ENCODE results near the gene TP53BP2. TPM values are rescaled to one million over a fixed set of nuclear protein-coding genes. Genes with fewer than 3 reads are reported as not detected.
A peak's percentile ranks its signal among the peaks of the same experiment; 100 is the strongest.

The TP53BP2 gene
- total RNA-seq, 2 experiments from 2014 or later: 31.4 to 35.2 TPM

DNA sequence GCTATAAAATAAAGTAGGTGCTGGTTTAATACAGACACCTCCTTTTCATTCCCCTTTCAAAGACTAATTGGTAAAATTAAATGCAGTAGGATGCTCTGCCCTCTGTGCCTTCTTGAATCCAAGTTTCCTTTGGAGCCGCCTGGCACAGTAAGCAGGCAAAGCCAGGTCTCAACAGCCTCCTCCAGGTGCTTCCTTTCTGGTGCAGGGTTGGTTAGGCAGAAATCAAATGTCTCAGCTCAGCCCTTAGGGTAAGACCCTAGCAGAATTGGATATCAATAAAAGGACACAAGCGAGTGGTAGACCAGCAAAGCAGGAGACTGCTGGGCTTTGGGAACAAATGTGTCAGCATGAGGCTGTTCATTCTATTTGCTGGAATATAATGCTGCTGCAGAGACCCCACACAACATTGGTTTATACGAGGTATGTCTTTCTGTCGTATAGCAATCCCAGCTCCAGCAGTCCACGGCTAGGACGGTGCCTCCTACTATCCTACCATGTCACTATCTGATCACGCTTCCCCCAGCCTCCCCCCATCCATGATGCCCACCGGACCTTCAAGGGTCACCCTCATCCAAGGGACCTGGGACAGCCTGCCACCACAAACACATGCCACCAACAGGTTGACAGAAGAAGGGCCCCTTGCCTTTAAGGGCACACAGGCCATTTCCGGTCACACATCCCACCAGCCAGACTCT, 75.0 kb downstream of the TP53BP2 start:
- DNase-seq: no peak

DNA sequence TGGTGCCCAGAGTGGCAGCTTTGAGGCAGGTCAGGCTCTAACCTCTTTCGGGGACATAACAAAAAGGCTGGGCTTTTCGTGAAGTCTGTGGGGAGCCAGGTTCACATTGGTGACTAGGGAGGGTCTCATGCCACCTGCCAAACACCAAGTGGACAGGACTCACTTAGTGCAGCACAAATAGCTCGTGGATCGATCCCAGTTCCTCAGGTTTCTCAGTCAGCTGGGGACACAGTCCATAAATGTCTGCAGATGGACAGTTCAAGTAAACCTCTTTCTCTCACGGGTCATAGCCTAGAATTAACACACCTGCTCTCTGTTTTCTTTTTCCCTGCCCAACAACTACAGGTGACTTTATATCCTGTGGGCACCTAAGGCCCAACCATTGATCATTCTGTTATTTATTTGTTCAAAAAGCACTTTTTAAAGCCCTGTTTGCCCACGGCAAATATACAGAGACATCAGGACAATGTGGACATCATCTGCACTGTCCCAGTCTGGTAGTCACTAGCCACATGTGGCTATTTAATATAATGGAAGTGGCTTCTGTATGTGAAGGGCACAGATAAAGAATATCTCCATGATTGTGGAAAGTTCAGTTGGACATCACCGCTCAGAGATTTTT, 79.9 kb downstream of the TP53BP2 start:
- POLR2A ChIA-PET: no interaction called here
- no peak overlapping the region for H3K27ac Mint-ChIP-seq

More for the DNA sequence above, 75.0 kb downstream of the TP53BP2 start:
- peaks cover 72% of the 10 kb centered on the region for H3K36me3 Mint-ChIP-seq (ENCODE audit: low read depth)
- no peak overlapping the region for H3K27ac Mint-ChIP-seq
- no peak for ATAC-seq
- ChIA-PET CTCF (interaction anchor here (1.2 kb wide), 1 partner anchor 10 kb away, joined by 4 read pairs; no protein-coding TSS in a partner anchor), POLR2A (no interaction called here)
- no peaks in the 10 kb centered on the region for H3K9me3 Mint-ChIP-seq (ENCODE audit: insufficient read depth)
- H3K27me3 Mint-ChIP-seq (ENCODE audit: low read depth): no peaks in the 10 kb centered on the region
- no peak overlapping the region for H3K4me3 Mint-ChIP-seq
- peaks cover 10% of the 10 kb centered on the region for H3K4me1 Mint-ChIP-seq (ENCODE audit: low read depth)

GRCh38 chr1:223765036-223765718, 80.6 kb downstream of the TP53BP2 start:
- no peak overlapping the region for H3K4me3 Mint-ChIP-seq
- ChIA-PET CTCF (no interaction called here), POLR2A (no interaction called here)
- H3K9me3 Mint-ChIP-seq (ENCODE audit: insufficient read depth): no peaks in the 10 kb centered on the region
- ATAC-seq (peak; percentile 35), DNase-seq (no peak)
- peaks cover 70% of the 10 kb centered on the region for H3K36me3 Mint-ChIP-seq (ENCODE audit: low read depth)
- H3K27ac Mint-ChIP-seq: no peak overlapping the region
- H3K27me3 Mint-ChIP-seq (ENCODE audit: low read depth): no peaks in the 10 kb centered on the region
- H3K4me1 Mint-ChIP-seq (ENCODE audit: low read depth): no peaks in the 10 kb centered on the region

More for the DNA sequence above, 79.9 kb downstream of the TP53BP2 start:
- H3K4me3 Mint-ChIP-seq: no peak overlapping the region
- H3K36me3 Mint-ChIP-seq (ENCODE audit: low read depth): peaks cover 72% of the 10 kb centered on the region
- no peak for DNase-seq
- CTCF ChIA-PET: no interaction called here
- no peaks in the 10 kb centered on the region for H3K9me3 Mint-ChIP-seq (ENCODE audit: insufficient read depth)
- no peaks in the 10 kb centered on the region for H3K4me1 Mint-ChIP-seq (ENCODE audit: low read depth)
- no peaks in the 10 kb centered on the region for H3K27me3 Mint-ChIP-seq (ENCODE audit: low read depth)
- ATAC-seq: no peak

DNA sequence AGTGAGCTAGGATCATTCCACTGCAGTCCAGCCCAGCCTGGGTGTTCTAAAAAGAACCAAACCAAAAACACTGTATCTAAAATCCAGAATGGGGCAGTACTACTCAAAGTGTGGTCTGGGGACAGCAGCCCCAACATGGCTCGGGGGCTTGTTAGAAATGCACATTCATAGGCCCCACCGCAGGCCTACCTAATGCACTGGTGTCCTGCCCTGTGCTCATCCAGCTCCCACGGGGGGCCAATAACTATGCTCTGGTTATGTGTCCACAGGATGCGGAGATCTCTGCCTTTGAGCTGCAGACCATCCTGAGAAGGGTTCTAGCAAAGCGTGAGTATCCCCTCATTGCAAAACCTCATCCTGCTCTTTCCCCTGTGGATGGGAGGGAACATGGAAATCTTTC, 81.9 kb downstream of the TP53BP2 start:
- DNase-seq (no peak), ATAC-seq (no peak)
- ChIA-PET POLR2A (no interaction called here), CTCF (interaction anchor here (0.8 to 2.3 kb wide), 2 partner anchors 14 to 15 kb away, joined by 4 to 12 read pairs; no protein-coding TSS in a partner anchor)
- Mint-ChIP-seq H3K27me3 (ENCODE audit: low read depth) (no peaks in the 10 kb centered on the region), H3K36me3 (ENCODE audit: low read depth) (peaks cover 71% of the 10 kb centered on the region), H3K9me3 (ENCODE audit: insufficient read depth) (no peaks in the 10 kb centered on the region), H3K4me1 (ENCODE audit: low read depth) (no peaks in the 10 kb centered on the region), H3K4me3 (no peak overlapping the region), H3K27ac (no peak overlapping the region)

DNA sequence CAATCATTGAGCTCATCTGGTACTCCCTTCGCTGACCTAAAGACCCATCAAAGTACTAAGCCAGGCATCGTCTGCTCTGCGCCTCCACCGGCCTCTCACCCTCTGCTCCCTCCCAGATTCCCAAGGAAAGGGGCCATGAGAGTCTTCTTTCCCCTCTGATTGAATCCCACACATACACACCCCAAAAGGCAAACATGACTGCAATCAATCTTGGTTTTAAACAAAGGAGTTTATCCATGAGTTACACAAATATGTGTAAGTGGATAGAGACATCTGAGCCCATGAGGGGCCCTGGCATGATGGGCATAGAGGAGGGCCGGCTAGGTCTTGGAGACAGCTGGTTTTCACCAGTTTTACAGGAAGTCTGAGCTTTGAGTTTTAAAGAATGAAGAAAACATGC, 82.5 kb downstream of the TP53BP2 start:
- POLR2A ChIA-PET: interaction anchor here (0.8 kb wide), 1 partner anchor 385 kb away, joined by 3 read pairs; no protein-coding TSS in a partner anchor
- CTCF ChIA-PET: interaction anchor here (0.5 to 2.3 kb wide), 2 partner anchors 14 to 638 kb away, joined by 3 to 12 read pairs; no protein-coding TSS in a partner anchor
- no peaks in the 10 kb centered on the region for H3K4me1 Mint-ChIP-seq (ENCODE audit: low read depth)
- H3K36me3 Mint-ChIP-seq (ENCODE audit: low read depth): peaks cover 72% of the 10 kb centered on the region
- H3K4me3 Mint-ChIP-seq: no peak overlapping the region
- H3K9me3 Mint-ChIP-seq (ENCODE audit: insufficient read depth): no peaks in the 10 kb centered on the region
- H3K27me3 Mint-ChIP-seq (ENCODE audit: low read depth): no peaks in the 10 kb centered on the region
- DNase-seq (no peak), ATAC-seq (no peak)
- no peak overlapping the region for H3K27ac Mint-ChIP-seq

GRCh38 chr1:223761411-223761810, 84.3 kb downstream of the TP53BP2 start:
- POLR2A ChIA-PET: interaction anchor here (0.9 kb wide), 1 partner anchor 11 kb away, joined by 3 read pairs; no protein-coding TSS in a partner anchor
- Mint-ChIP-seq H3K4me3 (no peak overlapping the region), H3K36me3 (ENCODE audit: low read depth) (peaks cover 73% of the 10 kb centered on the region), H3K4me1 (ENCODE audit: low read depth) (no peaks in the 10 kb centered on the region), H3K9me3 (ENCODE audit: insufficient read depth) (no peaks in the 10 kb centered on the region), H3K27me3 (ENCODE audit: low read depth) (no peaks in the 10 kb centered on the region), H3K27ac (no peak overlapping the region)
- no peak for DNase-seq
- CTCF ChIA-PET: interaction anchor here (1.0 to 2.5 kb wide), 4 partner anchors 8 to 63 kb away, joined by 3 to 13 read pairs (median 8); no protein-coding TSS in a partner anchor
- no peak for ATAC-seq

GRCh38 chr1:223760833-223761232, 84.9 kb downstream of the TP53BP2 start:
- H3K4me1 Mint-ChIP-seq (ENCODE audit: low read depth): no peaks in the 10 kb centered on the region
- H3K4me3 Mint-ChIP-seq: no peak overlapping the region
- no peak for ATAC-seq
- ChIA-PET CTCF (interaction anchor here (1.2 to 2.5 kb wide), 3 partner anchors 9 to 42 kb away, joined by 3 to 13 read pairs (median 4); no protein-coding TSS in a partner anchor), POLR2A (no interaction called here)
- no peak for DNase-seq
- H3K36me3 Mint-ChIP-seq (ENCODE audit: low read depth): peaks cover 67% of the 10 kb centered on the region
- no peak overlapping the region for H3K27ac Mint-ChIP-seq
- no peaks in the 10 kb centered on the region for H3K9me3 Mint-ChIP-seq (ENCODE audit: insufficient read depth)
- H3K27me3 Mint-ChIP-seq (ENCODE audit: low read depth): no peaks in the 10 kb centered on the region

GRCh38 chr1:223759273-223759672, 86.5 kb downstream of the TP53BP2 start:
- Mint-ChIP-seq H3K27ac (no peak overlapping the region), H3K4me1 (ENCODE audit: low read depth) (no peaks in the 10 kb centered on the region), H3K9me3 (ENCODE audit: insufficient read depth) (no peaks in the 10 kb centered on the region), H3K36me3 (ENCODE audit: low read depth) (peaks cover 66% of the 10 kb centered on the region), H3K27me3 (ENCODE audit: low read depth) (no peaks in the 10 kb centered on the region), H3K4me3 (no peak overlapping the region)
- ATAC-seq: no peak
- ChIA-PET CTCF (interaction anchor here (2.5 kb wide), 1 partner anchor 10 kb away, joined by 13 read pairs; no protein-coding TSS in a partner anchor), POLR2A (interaction anchor here (0.6 kb wide), 1 partner anchor 72 kb away, joined by 4 read pairs; no protein-coding TSS in a partner anchor)
- no peak for DNase-seq

DNA sequence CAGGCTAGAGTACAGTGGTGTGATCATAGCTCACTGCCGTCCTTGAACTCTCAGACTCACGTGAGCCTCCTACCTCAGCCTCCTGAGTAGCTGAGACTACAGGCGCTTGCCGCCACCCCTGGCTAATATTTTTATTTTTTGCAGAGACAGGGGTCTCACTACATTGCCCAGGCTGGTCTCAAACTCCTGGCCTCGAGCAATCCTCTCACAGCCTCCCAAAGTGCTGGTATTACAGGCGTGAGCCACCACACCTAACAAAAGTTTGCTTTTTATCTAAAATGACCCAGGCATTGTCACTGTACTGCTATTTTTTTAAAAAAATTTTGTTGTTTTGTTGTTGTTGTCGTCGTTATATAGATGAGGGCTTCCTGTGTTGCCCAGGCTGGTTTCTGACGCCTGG, 87.0 kb downstream of the TP53BP2 start:
- ATAC-seq (no peak), DNase-seq (no peak)
- Mint-ChIP-seq H3K27ac (no peak overlapping the region), H3K9me3 (ENCODE audit: insufficient read depth) (no peaks in the 10 kb centered on the region), H3K36me3 (ENCODE audit: low read depth) (peaks cover 63% of the 10 kb centered on the region), H3K4me3 (no peak overlapping the region), H3K4me1 (ENCODE audit: low read depth) (no peaks in the 10 kb centered on the region), H3K27me3 (ENCODE audit: low read depth) (no peaks in the 10 kb centered on the region)
- ChIA-PET POLR2A (interaction anchor here (0.6 kb wide), 1 partner anchor 73 kb away, joined by 4 read pairs; no protein-coding TSS in a partner anchor), CTCF (no interaction called here)

- CTCF ChIA-PET: interaction anchor here (1.4 kb wide), 1 partner anchor 8 kb away, joined by 4 read pairs; no protein-coding TSS in a partner anchor
- POLR2A ChIA-PET: no interaction called here
- Mint-ChIP-seq H3K4me3 (no peak overlapping the region), H3K9me3 (ENCODE audit: insufficient read depth) (no peaks in the 10 kb centered on the region), H3K4me1 (ENCODE audit: low read depth) (no peaks in the 10 kb centered on the region), H3K27ac (peak overlapping the region; percentile 33), H3K36me3 (ENCODE audit: low read depth) (peaks cover 66% of the 10 kb centered on the region), H3K27me3 (ENCODE audit: low read depth) (no peaks in the 10 kb centered on the region)
- DNase-seq (no peak), ATAC-seq (no peak)
Measured at GRCh38 chr1:223756806-223757700, 88.7 kb downstream of the TP53BP2 start.
